Uterus (tissue), 4 donors: ENCODE data around the gene GRIN2C. TPM values are rescaled to one million over a fixed set of nuclear protein-coding genes. Genes with fewer than 3 reads are reported as not detected.

ENCODE experiments used
- DNase-seq, 2 donors: peaks; one replicate each; pipeline ENCODE4 v3.0.0-alpha.2; 2019 to 2020
- H3K27ac ChIP-seq, 2 donors: fragments of 200-600 bp; sonication (generic); 1 replicate in 1 of 2; 2 replicates in 1 of 2; pipeline ENCODE4 v1.5.1; 2016 to 2018
- H3K27me3 ChIP-seq, 2 donors: fragments of 200-600 bp; sonication (generic); one replicate each; pipeline ENCODE4 v1.5.1; 2018 to 2019; ENCODE audit warnings: control low read depth in 1 of 2
- H3K36me3 ChIP-seq, 2 donors: fragments of 200-600 bp; sonication (generic); one replicate each; pipeline ENCODE4 v1.5.1; 2019; ENCODE audit warnings: control low read depth in 1 of 2
- H3K4me1 ChIP-seq, 2 donors: fragments of 200-600 bp; sonication (generic); one replicate each; pipeline ENCODE4 v1.5.1; 2018 to 2019; ENCODE audit warnings: control low read depth in 1 of 2
- H3K4me3 ChIP-seq, 2 donors: fragments of 200-600 bp; sonication (generic); 1 replicate in 1 of 2; 2 replicates in 1 of 2; pipeline ENCODE4 v1.5.1; 2018 to 2019; ENCODE audit warnings: mild to moderate bottlenecking in 1 of 2
- H3K9me3 ChIP-seq, 2 donors: fragments of 200-600 bp; sonication (generic); one replicate each; pipeline ENCODE4 v1.5.1; 2019; ENCODE audit warnings: control low read depth in 1 of 2
- POLR2A ChIP-seq, 2 donors: fragments of 450-650 bp; IDR thresholded peaks; one replicate each; pipeline ENCODE4 v1.6.1; 2016; ENCODE audit warnings: antibody characterized with exemption in 2 of 2, mild to moderate bottlenecking in 1 of 2, moderate library complexity in 1 of 2
- intact Hi-C: fragments of 100-400 bp; cut with DNase I; formaldehyde crosslinking; loops from one replicate; pipeline ENCODE4 v1.15.1; 2023; ENCODE audit warnings: low total_unique reads
- total RNA-seq, 4 donors: library from RNA; depleted of rRNA in 3 of 4; stranded (reverse); fragments of >200 nt in 3 of 4; gene quantifications; one replicate each; pipeline versions ENCODE4 v1.1.0 to v1.2.4, GENCODE V29; 2014 to 2023
- TF ChIP-seq, protein P1 (sequence below), 4 experiments: fragments of 200-600 bp in 2 of 4; fragments of 450-650 bp in 2 of 4; sonication (generic) in 2 of 4; IDR thresholded peaks; one replicate each; pipeline ENCODE4 v1.5.1; 2016 to 2019; ENCODE audit warnings: antibody characterized with exemption in 4 of 4, mild to moderate bottlenecking in 2 of 4, moderate library complexity in 1 of 4
- donor health status: DM: yes; HTN: yes; CAD: no.

The GRIN2C gene
- total RNA-seq, 4 donors from 2014 or later, result 0.55 to 0.90 TPM; not detected in 2

DNA sequence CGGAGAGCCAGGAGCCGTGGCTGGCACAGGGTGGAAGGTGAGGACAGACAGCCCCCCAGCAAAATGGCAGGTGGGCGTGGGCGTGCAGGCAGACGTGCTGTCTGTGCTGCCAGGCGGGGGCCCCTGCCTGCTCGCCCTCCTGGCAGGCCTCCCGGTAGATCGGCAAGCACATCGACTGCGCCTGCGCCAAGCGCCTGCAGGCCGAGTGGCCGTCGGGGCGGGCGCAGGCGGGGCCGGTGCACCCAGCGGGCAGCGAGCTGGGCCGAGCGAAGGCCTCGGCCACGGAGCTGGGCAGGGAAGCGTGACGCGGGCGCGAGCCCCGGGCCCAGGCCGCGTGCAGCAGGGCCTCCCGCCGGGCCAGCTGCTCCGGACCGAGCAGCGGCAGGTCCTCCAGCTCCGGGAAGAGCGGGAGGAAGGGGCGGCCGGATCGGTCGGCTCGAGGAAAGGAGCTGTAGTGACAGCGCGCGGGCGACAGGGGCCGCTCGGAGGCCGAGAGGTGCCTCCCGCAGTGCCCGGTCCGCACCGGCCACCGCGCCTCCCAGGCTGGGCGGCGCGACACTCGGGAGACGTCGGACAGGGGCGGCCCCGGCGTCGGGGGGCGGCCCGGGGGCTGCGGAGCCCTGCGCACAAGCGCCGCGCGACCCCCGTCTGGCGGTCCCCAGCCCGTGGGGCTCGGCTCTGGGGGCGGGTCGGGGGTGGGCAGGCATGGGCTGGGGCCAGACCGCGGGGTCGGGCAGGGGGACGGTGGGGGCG is 16.9 kb downstream of the GRIN2C start:
- DNase-seq, result peak; percentile 40 to 66
- TF ChIP-seq POLR2A (IDR thresholded peaks at IDR 0.05), result peak in 1 of 2 donors; percentile 34
- TF ChIP-seq, protein P1, sequence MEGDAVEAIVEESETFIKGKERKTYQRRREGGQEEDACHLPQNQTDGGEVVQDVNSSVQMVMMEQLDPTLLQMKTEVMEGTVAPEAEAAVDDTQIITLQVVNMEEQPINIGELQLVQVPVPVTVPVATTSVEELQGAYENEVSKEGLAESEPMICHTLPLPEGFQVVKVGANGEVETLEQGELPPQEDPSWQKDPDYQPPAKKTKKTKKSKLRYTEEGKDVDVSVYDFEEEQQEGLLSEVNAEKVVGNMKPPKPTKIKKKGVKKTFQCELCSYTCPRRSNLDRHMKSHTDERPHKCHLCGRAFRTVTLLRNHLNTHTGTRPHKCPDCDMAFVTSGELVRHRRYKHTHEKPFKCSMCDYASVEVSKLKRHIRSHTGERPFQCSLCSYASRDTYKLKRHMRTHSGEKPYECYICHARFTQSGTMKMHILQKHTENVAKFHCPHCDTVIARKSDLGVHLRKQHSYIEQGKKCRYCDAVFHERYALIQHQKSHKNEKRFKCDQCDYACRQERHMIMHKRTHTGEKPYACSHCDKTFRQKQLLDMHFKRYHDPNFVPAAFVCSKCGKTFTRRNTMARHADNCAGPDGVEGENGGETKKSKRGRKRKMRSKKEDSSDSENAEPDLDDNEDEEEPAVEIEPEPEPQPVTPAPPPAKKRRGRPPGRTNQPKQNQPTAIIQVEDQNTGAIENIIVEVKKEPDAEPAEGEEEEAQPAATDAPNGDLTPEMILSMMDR (IDR thresholded peaks at IDR 0.05), result peak; percentile 13 to 61 (median 52)
- peak overlapping the region in 1 of 2 donors; percentile 47 for H3K27ac ChIP-seq
- H3K9me3 ChIP-seq, result no peaks in the 10 kb centered on the region
- intact Hi-C loops, result no loop called here
- H3K4me1 ChIP-seq, result peaks cover 0 to 21% of the 10 kb centered on the region in 2 donors
- no peaks in the 10 kb centered on the region for H3K27me3 ChIP-seq
- peak overlapping the region in 1 of 2 donors; percentile 34 for H3K4me3 ChIP-seq
- no peaks in the 10 kb centered on the region for H3K36me3 ChIP-seq

DNA sequence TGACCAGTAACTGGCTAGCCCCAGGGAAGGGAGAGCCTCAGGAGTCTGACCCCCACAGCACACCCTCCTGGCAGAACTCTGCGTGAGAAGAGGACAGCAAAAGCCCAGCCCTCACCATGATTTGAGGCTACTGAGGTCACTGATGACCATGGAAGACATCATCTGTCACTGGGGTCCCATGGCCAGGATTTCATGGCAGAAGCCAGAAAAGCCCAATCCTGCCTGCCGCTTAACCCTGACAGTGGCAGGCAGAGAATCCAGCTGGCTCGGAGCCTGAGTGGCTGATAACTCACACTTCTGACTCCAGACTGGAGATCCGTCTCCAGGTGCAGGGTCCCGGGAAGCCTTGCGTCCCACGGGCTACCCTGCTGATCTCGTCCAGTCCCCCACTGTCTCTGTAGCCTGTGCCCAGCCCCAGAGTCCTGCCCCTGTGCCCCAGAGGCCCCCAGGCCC is 17.5 kb downstream of the GRIN2C start:
- H3K9me3 ChIP-seq, result no peaks in the 10 kb centered on the region
- peaks cover 0 to 21% of the 10 kb centered on the region in 2 donors for H3K4me1 ChIP-seq
- H3K36me3 ChIP-seq, result no peaks in the 10 kb centered on the region
- no peak for DNase-seq
- H3K27me3 ChIP-seq, result no peaks in the 10 kb centered on the region
- H3K4me3 ChIP-seq, result peak overlapping the region in 1 of 2 donors; percentile 34
- peak overlapping the region in 1 of 2 donors; percentile 47 for H3K27ac ChIP-seq
- intact Hi-C loops, result no loop called here
- TF ChIP-seq, protein P1 (IDR thresholded peaks at IDR 0.05), result no peak
- no peak for TF ChIP-seq POLR2A (IDR thresholded peaks at IDR 0.05)

DNA sequence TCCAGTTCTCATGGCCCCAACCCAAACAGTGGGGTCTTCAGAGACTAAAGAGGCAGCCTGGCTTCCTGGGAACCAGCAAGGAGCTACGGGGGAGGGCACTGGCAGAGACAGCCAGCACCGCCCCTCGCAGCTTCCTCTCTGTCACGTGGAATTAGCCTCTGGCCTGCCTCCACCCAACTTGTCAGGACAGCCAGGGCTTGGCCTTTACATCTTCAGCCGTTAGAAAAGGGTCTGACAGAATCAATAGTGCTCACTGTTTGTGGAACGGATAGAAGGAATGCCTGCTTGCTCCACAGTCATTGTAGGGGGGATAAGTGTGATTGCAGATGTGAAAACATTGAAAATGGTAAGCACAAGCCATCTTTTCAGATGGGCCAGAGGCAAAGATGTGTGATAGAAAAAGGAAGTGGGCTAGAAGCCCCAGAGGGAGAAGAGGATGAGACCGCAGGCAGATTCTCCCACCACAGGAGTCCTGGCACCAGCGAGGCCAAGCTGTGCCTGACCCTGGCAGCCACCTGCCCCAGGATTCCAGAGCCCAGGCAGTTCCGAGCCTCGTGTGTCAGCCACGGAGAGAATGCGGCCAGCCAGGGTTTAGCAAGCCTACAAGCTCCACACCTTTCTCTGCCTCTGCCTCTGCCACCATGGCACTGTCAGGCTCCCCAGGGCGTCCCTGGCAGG is 18.6 kb downstream of the GRIN2C start:
- intact Hi-C loops, result no loop called here
- peak; percentile 54 to 63 for DNase-seq
- no peaks in the 10 kb centered on the region for H3K36me3 ChIP-seq
- no peak for TF ChIP-seq POLR2A (IDR thresholded peaks at IDR 0.05)
- TF ChIP-seq, protein P1 (IDR thresholded peaks at IDR 0.05), result no peak
- no peak overlapping the region for H3K4me3 ChIP-seq
- H3K27ac ChIP-seq, result peak overlapping the region; percentile 15 to 47
- H3K9me3 ChIP-seq, result no peaks in the 10 kb centered on the region
- H3K27me3 ChIP-seq, result no peaks in the 10 kb centered on the region
- peaks cover 0 to 21% of the 10 kb centered on the region in 2 donors for H3K4me1 ChIP-seq

DNA sequence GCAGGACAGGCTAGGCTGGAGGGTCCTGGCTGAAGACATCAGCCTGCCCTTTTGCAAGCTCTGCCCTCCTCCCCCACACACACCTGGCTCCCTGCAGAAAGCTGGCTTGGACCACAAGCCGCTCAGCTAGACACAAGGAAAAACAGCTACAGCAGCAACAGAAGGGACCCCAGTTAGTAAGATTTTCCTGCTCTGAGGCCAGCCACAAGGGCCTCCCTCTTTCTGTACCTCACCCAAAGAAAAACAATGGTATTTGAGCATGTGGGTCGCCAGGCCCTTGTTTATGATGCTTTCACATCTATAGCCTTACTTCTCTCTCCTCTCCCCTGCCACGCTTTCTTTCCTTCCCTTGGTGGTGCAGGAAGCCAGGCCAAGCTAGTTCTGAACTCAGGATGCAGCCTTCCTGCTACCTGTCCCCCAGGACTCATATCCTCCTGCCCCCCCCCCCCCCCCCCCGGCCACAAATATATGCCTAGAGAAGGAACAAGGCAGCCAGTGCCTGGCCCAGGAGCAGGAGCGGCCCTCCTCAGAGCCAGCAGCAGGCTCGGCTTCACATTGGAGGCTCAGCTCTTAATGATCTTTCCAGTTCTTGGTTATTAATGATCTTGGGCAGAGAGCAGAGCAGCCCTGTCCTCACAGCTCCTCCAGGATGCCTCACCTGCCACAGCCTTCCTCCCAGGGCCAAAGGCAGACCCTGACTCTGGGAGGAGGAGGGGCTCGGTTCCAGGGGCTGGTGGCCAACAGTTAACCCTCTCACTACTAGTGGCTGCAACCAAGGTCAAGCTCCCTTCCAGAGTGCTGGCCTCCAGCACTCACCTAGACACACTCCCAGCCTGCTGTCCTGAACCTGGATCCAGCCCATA is 19.5 kb downstream of the GRIN2C start:
- Histone ChIP-seq H3K4me3 (no peak overlapping the region), H3K27me3 (no peaks in the 10 kb centered on the region), H3K9me3 (no peaks in the 10 kb centered on the region), H3K4me1 (peaks cover 0 to 21% of the 10 kb centered on the region in 2 donors), H3K27ac (peak overlapping the region in 1 of 2 donors; percentile 47), H3K36me3 (no peaks in the 10 kb centered on the region)
- intact Hi-C loops, result no loop called here
- DNase-seq, result no peak
- TF ChIP-seq POLR2A (IDR thresholded peaks at IDR 0.05), result no peak
- TF ChIP-seq, protein P1 (IDR thresholded peaks at IDR 0.05), result no peak
